Measurements from ENCODE around the gene TMC8. TPM values are rescaled to one million over a fixed set of nuclear protein-coding genes. Genes with fewer than 3 reads are reported as not detected.

TMC8 gene
- total and polyA plus RNA-seq, 2 of the 8 experiments (the other 6 are each of a cell fraction or from before 2014, with no cell fraction given): 1.00 to 2.8 TPM

DNA sequence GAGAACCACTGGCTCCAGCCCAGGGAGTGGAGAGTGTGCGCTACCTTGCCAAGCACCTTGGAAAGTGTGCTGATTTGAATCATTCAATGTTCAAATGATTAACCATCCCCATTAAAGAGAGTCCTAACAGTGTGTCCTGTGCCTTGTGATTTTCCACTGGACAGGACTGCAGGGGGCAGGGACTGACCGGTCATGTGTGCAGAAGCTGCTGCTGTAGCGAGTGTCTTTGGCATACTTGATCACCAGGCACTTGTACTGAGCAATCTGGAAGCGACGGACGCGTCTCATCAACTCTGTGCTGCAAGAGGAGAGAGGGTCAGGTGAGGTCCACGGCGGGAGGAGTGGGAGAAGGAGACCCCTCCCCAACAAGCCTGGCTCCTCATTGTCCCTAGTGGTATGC is 54.3 kb downstream of the TMC8 start (continued):
- no peak for TF ChIP-seq SIRT6 (IDR thresholded peaks at IDR 0.05; ENCODE audit: low read length)

Measured in H1 (cell line).